ENCODE data around the gene ARHGAP27.

DNA sequence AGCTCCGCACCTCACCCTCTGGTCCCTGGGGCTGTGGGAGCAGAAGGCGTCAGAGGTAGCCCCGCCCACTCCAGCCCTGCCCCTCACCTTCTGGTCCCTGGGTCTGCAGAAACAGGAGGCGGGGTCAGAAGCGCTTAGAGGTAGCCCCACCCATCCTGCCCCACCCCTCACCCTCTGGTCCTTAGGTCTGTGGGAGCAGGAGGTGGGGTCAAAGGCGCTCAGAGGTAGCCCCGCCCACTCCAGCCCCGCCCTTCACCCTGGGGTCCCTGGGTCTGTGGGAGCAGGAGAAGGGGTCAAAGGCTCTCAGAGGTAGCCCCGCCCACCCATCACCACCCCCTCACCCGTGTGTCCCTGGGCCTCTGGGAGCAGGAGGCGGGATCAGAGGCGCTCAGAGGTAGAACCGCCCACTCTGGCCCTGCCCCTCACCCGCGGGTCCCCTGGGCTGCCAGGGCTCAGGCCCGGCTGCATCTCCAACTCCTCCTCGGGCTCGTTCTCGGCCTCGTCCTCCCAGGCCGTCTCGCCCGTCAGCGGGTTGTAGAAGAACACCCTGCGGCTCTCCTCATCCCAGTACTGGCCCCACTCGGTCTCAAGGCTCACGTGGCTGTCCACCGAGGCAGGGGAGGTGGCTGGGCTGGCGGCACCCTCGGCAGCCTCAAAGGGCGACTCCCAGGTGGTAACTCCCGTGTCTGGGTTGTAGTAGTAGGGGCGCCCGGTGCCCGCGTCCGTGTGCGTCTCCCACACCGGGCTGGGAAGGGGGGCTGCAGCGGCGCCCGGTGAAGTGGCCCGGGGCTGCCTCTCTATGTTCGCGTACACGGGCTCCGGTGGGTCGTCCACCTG is 27.2 kb downstream of the ARHGAP27 start:
- no peak for TF ChIP-seq EP300 (IDR thresholded peaks at IDR 0.05)
- TF ChIP-seq, protein P1, sequence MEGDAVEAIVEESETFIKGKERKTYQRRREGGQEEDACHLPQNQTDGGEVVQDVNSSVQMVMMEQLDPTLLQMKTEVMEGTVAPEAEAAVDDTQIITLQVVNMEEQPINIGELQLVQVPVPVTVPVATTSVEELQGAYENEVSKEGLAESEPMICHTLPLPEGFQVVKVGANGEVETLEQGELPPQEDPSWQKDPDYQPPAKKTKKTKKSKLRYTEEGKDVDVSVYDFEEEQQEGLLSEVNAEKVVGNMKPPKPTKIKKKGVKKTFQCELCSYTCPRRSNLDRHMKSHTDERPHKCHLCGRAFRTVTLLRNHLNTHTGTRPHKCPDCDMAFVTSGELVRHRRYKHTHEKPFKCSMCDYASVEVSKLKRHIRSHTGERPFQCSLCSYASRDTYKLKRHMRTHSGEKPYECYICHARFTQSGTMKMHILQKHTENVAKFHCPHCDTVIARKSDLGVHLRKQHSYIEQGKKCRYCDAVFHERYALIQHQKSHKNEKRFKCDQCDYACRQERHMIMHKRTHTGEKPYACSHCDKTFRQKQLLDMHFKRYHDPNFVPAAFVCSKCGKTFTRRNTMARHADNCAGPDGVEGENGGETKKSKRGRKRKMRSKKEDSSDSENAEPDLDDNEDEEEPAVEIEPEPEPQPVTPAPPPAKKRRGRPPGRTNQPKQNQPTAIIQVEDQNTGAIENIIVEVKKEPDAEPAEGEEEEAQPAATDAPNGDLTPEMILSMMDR (IDR thresholded peaks at IDR 0.05), result no peak

All from esophagus muscularis mucosa (tissue), 3 donors.